Skeletal muscle cell (primary cell): ENCODE results near the gene UBQLN1.
"Not testable (repeated sequence)": the region's sequence is repeated elsewhere in the genome, so short reads cannot be mapped to it uniquely, and the experiment has no call there.

Experiments
- DNase-seq: peaks from one replicate; pipeline ENCODE4 v3.0.0-alpha.2; 2010; ENCODE audit warnings: low read depth
- H3K4me3 ChIP-seq: 2 replicates; pipeline ENCODE4 v1.5.1; 2011; ENCODE audit warnings: low read depth, mild to moderate bottlenecking, control low read depth, low read length, moderate library complexity

The UBQLN1 gene

GRCh38 chr9:83707768-83708514, at the start of gene UBQLN1:
UBQLN1 (minus strand) TSS chr9:83707958; CDS start chr9:83707679, 279 bp downstream.
- peak; percentile 79 for DNase-seq
- H3K4me3 ChIP-seq: peak within 1 kb of the TSS; percentile 82

- DNase-seq: no peak
- no peak overlapping the region for H3K4me3 ChIP-seq
These were observed 46.7 kb upstream of the UBQLN1 start for GRCh38 chr9:83754383-83754977.

GRCh38 chr9:83749706-83750105, 41.9 kb upstream of the UBQLN1 start:
- H3K4me3 ChIP-seq: no peak overlapping the region
- no peak for DNase-seq

- no peak for DNase-seq
- H3K4me3 ChIP-seq: no peak overlapping the region
These were observed 36.4 kb upstream of the UBQLN1 start for GRCh38 chr9:83744206-83744605.

GRCh38 chr9:83733739-83734138, 26.0 kb upstream of the UBQLN1 start:
- no peak overlapping the region for H3K4me3 ChIP-seq
- no peak for DNase-seq

GRCh38 chr9:83728591-83729368, 21.0 kb upstream of the UBQLN1 start:
- not testable (repeated sequence) for DNase-seq, H3K4me3 ChIP-seq

- no peak for DNase-seq
- H3K4me3 ChIP-seq: no peak overlapping the region
These were observed 16.7 kb upstream of the UBQLN1 start for GRCh38 chr9:83724436-83724835.

- no peak for DNase-seq
- H3K4me3 ChIP-seq: no peak overlapping the region
These were observed 15.2 kb upstream of the UBQLN1 start for GRCh38 chr9:83722726-83723495.

- DNase-seq: no peak
- no peak overlapping the region for H3K4me3 ChIP-seq
These were observed 13.8 kb upstream of the UBQLN1 start for GRCh38 chr9:83721509-83721908.

- H3K4me3 ChIP-seq: no peak overlapping the region
- no peak for DNase-seq
These were observed 8.0 kb upstream of the UBQLN1 start for GRCh38 chr9:83715794-83716193.

GRCh38 chr9:83715221-83715620, 7.5 kb upstream of the UBQLN1 start:
- no peak for DNase-seq
- no peak overlapping the region for H3K4me3 ChIP-seq

GRCh38 chr9:83714329-83714728, 6.6 kb upstream of the UBQLN1 start:
- H3K4me3 ChIP-seq: no peak overlapping the region
- DNase-seq: no peak

- peak overlapping the region; percentile 82 for H3K4me3 ChIP-seq
- peak; percentile 19 for DNase-seq
These were observed 879 bp upstream of the UBQLN1 start for GRCh38 chr9:83708515-83709158.

GRCh38 chr9:83707518-83707767, 315 bp downstream of the UBQLN1 start:
- DNase-seq: no peak
- peak overlapping the region; percentile 82 for H3K4me3 ChIP-seq

- H3K4me3 ChIP-seq: peak overlapping the region; percentile 82
- peak; percentile 3 for DNase-seq
These were observed 861 bp downstream of the UBQLN1 start for GRCh38 chr9:83706676-83707517.

- H3K4me3 ChIP-seq, DNase-seq: not testable (repeated sequence)
These were observed 2.5 kb downstream of the UBQLN1 start for GRCh38 chr9:83705219-83705651.

- no peak overlapping the region for H3K4me3 ChIP-seq
- peak; percentile 18 for DNase-seq
These were observed 6.0 kb downstream of the UBQLN1 start for GRCh38 chr9:83701769-83702168.

- no peak overlapping the region for H3K4me3 ChIP-seq
These were observed 6.5 kb downstream of the UBQLN1 start for GRCh38 chr9:83701286-83701685.

GRCh38 chr9:83699615-83700014, 8.1 kb downstream of the UBQLN1 start:
- no peak for DNase-seq
- no peak overlapping the region for H3K4me3 ChIP-seq

More at GRCh38 chr9:83701286-83701685, 6.5 kb downstream of the UBQLN1 start:
- no peak for DNase-seq
